HepG2 (cell line): ENCODE measurements around the gene GPBP1.

Source experiments
- ATF7-NPFF ChIP-seq: sonication (generic); formaldehyde crosslinking; IDR thresholded peaks from 2 replicates; pipeline ENCODE4 v1.8.1; 2023; ENCODE audit warnings: mild to moderate bottlenecking, low read depth, missing genetic modification reagents, moderate library complexity
- POLR2A ChIP-seq, 2 experiments: IDR thresholded peaks; 2 replicates each; pipeline ENCODE4 v1.6.1; 2011; ENCODE audit warnings: low read depth in 2 of 2, low read length in 2 of 2, mild to moderate bottlenecking in 1 of 2, moderate library complexity in 1 of 2; ENCODE audit not compliant: insufficient read depth in 1 of 2
- ZBTB33 ChIP-seq: sonication (generic); formaldehyde crosslinking; IDR thresholded peaks from 2 replicates; pipeline ENCODE4 v1.4.0; 2020; ENCODE audit warnings: missing genetic modification reagents
- ZNF530 ChIP-seq: sonication (generic); formaldehyde crosslinking; IDR thresholded peaks from 2 replicates; pipeline ENCODE4 v1.5.0; 2020; ENCODE audit warnings: low read depth, mild to moderate bottlenecking, missing genetic modification reagents
- ZNF7 ChIP-seq: IDR thresholded peaks from 2 replicates; pipeline ENCODE4 v1.6.1; 2016; ENCODE audit warnings: missing biosample characterization, missing genetic modification reagents
- ZNF772 ChIP-seq: sonication (generic); formaldehyde crosslinking; IDR thresholded peaks from 2 replicates; pipeline ENCODE4 v1.5.0; 2020; ENCODE audit warnings: mild to moderate bottlenecking, missing genetic modification reagents
- TF ChIP-seq, protein P1 (sequence below): sonication (generic); formaldehyde crosslinking; IDR thresholded peaks from 2 replicates; pipeline ENCODE4 v1.9.0; 2021; ENCODE audit warnings: missing genetic modification reagents, borderline replicate concordance

- TF ChIP-seq, protein P1, sequence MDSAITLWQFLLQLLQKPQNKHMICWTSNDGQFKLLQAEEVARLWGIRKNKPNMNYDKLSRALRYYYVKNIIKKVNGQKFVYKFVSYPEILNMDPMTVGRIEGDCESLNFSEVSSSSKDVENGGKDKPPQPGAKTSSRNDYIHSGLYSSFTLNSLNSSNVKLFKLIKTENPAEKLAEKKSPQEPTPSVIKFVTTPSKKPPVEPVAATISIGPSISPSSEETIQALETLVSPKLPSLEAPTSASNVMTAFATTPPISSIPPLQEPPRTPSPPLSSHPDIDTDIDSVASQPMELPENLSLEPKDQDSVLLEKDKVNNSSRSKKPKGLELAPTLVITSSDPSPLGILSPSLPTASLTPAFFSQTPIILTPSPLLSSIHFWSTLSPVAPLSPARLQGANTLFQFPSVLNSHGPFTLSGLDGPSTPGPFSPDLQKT (CRISPR knock-in tag) = no peak
- no peak for TF ChIP-seq ZNF772
- TF ChIP-seq ZBTB33 (CRISPR knock-in tag) = no peak
- TF ChIP-seq ATF7-NPFF (CRISPR knock-in tag) = no peak
- no peak for TF ChIP-seq ZNF7 (CRISPR knock-in tag)
- no peak for TF ChIP-seq ZNF530 (CRISPR knock-in tag)
- no peak for TF ChIP-seq POLR2A (IDR thresholded peaks at IDR 0.05; ENCODE audit: insufficient read depth in 1 of 2, low read depth in 2 of 2, low read length in 2 of 2)
Measured at GRCh38 chr5:57221049-57221568, 47.2 kb downstream of the GPBP1 start.
